DND-41 (cell line): ENCODE data around the gene PHF20.

Experiments
- ATAC-seq: fragments of 200-7000 bp; cut with Tn5 transposase; 3 replicates; pipeline ENCODE4 v1.9.1; 2021; ENCODE audit warnings: low read depth; ENCODE audit not compliant: insufficient read depth
- DNase-seq: peaks from one replicate; pipeline ENCODE4 v3.0.0-alpha.2; 2020
- H2AFZ ChIP-seq: 2 replicates; pipeline ENCODE4 v1.6.0; 2012; ENCODE audit warnings: low read depth, low read length
- H3K27ac ChIP-seq: 2 replicates; pipeline ENCODE4 v1.5.1; 2012; ENCODE audit warnings: low read length, inconsistent platforms
- H3K27me3 ChIP-seq: fragments of 200-600 bp; sonication (generic); 2 replicates; pipeline ENCODE4 v1.6.0; 2012; ENCODE audit warnings: low read length, mild to moderate bottlenecking, inconsistent platforms; ENCODE audit not compliant: insufficient read depth, poor library complexity
- H3K36me3 ChIP-seq: 2 replicates; pipeline ENCODE4 v1.5.1; 2012; ENCODE audit warnings: low read length, inconsistent platforms; ENCODE audit not compliant: insufficient read depth
- H3K4me1 ChIP-seq: 2 replicates; pipeline ENCODE4 v1.5.1; 2012; ENCODE audit warnings: mild to moderate bottlenecking, low read length; ENCODE audit not compliant: insufficient read depth
- H3K4me2 ChIP-seq: 2 replicates; pipeline ENCODE4 v1.6.0; 2012; ENCODE audit warnings: mild to moderate bottlenecking, moderate library complexity, low read length, inconsistent platforms; ENCODE audit not compliant: insufficient read depth
- H3K4me3 ChIP-seq, 2 experiments: fragments of 200-600 bp in 1 of 2; shearing (Covaris generic) in 1 of 2; 2 replicates each; pipeline ENCODE4 v1.5.1; 2012 to 2016; ENCODE audit warnings: inconsistent platforms in 2 of 2, low read length in 2 of 2, mild to moderate bottlenecking in 2 of 2, low read depth in 1 of 2, moderate library complexity in 1 of 2
- H3K79me2 ChIP-seq: 2 replicates; pipeline ENCODE4 v1.6.0; 2012; ENCODE audit warnings: low read length, inconsistent platforms; ENCODE audit not compliant: insufficient read depth
- H3K9ac ChIP-seq: 2 replicates; pipeline ENCODE4 v1.6.0; 2012; ENCODE audit warnings: low read depth, mild to moderate bottlenecking, inconsistent platforms, low read length, moderate library complexity
- H3K9me3 ChIP-seq: 2 replicates; pipeline ENCODE4 v1.5.1; 2012; ENCODE audit warnings: low read length, moderate library complexity, mild to moderate bottlenecking, inconsistent platforms; ENCODE audit not compliant: insufficient read depth, severe bottlenecking
- H4K20me1 ChIP-seq: 2 replicates; pipeline ENCODE4 v1.6.0; 2012; ENCODE audit warnings: low read length; ENCODE audit not compliant: insufficient read depth
- CTCF ChIP-seq: IDR thresholded peaks from 2 replicates; pipeline ENCODE4 v1.5.1; 2012; ENCODE audit warnings: borderline replicate concordance, low read length, moderate library complexity, mild to moderate bottlenecking; ENCODE audit not compliant: poor library complexity, severe bottlenecking; ENCODE audit errors: extremely low read depth
- EZH2 ChIP-seq: IDR thresholded peaks from 3 replicates; pipeline ENCODE4 v1.6.1; 2012; ENCODE audit warnings: borderline replicate concordance, low read depth, mild to moderate bottlenecking, moderate library complexity, low read length, inconsistent platforms; ENCODE audit not compliant: severe bottlenecking

PHF20 gene

GRCh38 chr20:35974256-35974655 is 202.4 kb downstream of the PHF20 start:
- H3K79me2 ChIP-seq, result no peaks in the 10 kb centered on the region
- no peak overlapping the region for H3K27ac ChIP-seq
- DNase-seq, result no peak
- H4K20me1 ChIP-seq, result no peaks in the 10 kb centered on the region
- H3K27me3 ChIP-seq, result peaks cover 3% of the 10 kb centered on the region
- H2AFZ ChIP-seq, result no peak overlapping the region
- H3K9ac ChIP-seq, result no peak overlapping the region
- TF ChIP-seq CTCF, result no peak
- TF ChIP-seq EZH2, result no peak
- H3K9me3 ChIP-seq, result no peaks in the 10 kb centered on the region
- H3K4me1 ChIP-seq, result no peaks in the 10 kb centered on the region
- no peaks in the 10 kb centered on the region for H3K36me3 ChIP-seq
- ATAC-seq, result no peak
- H3K4me3 ChIP-seq, result no peak overlapping the region
- H3K4me2 ChIP-seq, result no peak overlapping the region

GRCh38 chr20:35975576-35976373 is 204.0 kb downstream of the PHF20 start:
- Histone ChIP-seq H3K4me1 (no peaks in the 10 kb centered on the region), H3K36me3 (no peaks in the 10 kb centered on the region), H3K4me2 (no peak overlapping the region), H3K27ac (no peak overlapping the region), H3K27me3 (peaks cover 7% of the 10 kb centered on the region), H3K79me2 (no peaks in the 10 kb centered on the region), H4K20me1 (no peaks in the 10 kb centered on the region), H2AFZ (no peak overlapping the region), H3K4me3 (no peak overlapping the region), H3K9me3 (no peaks in the 10 kb centered on the region), H3K9ac (no peak overlapping the region)
- DNase-seq, result no peak
- TF ChIP-seq CTCF (no peak), EZH2 (no peak)
- no peak for ATAC-seq

GRCh38 chr20:35978041-35978513 is 206.3 kb downstream of the PHF20 start:
- no peaks in the 10 kb centered on the region for H3K9me3 ChIP-seq
- no peak overlapping the region for H2AFZ ChIP-seq
- no peaks in the 10 kb centered on the region for H3K4me1 ChIP-seq
- H3K27me3 ChIP-seq, result peaks cover 14% of the 10 kb centered on the region
- ATAC-seq (no peak), DNase-seq (no peak)
- no peaks in the 10 kb centered on the region for H3K36me3 ChIP-seq
- H3K79me2 ChIP-seq, result no peaks in the 10 kb centered on the region
- no peak overlapping the region for H3K4me3 ChIP-seq
- H3K9ac ChIP-seq, result no peak overlapping the region
- no peaks in the 10 kb centered on the region for H4K20me1 ChIP-seq
- no peak overlapping the region for H3K27ac ChIP-seq
- no peak overlapping the region for H3K4me2 ChIP-seq
- no peak for TF ChIP-seq CTCF
- no peak for TF ChIP-seq EZH2
